HG03159 (cell line): ENCODE results near the gene FLNC.

Experiments used
- ATAC-seq: cut with Tn5 transposase; IDR thresholded peaks from one replicate; pipeline ENCODE4 v1.9.1; 2021; ENCODE audit warnings: mild to moderate bottlenecking, moderate library complexity; ENCODE audit not compliant: unreplicated experiment

FLNC gene

DNA sequence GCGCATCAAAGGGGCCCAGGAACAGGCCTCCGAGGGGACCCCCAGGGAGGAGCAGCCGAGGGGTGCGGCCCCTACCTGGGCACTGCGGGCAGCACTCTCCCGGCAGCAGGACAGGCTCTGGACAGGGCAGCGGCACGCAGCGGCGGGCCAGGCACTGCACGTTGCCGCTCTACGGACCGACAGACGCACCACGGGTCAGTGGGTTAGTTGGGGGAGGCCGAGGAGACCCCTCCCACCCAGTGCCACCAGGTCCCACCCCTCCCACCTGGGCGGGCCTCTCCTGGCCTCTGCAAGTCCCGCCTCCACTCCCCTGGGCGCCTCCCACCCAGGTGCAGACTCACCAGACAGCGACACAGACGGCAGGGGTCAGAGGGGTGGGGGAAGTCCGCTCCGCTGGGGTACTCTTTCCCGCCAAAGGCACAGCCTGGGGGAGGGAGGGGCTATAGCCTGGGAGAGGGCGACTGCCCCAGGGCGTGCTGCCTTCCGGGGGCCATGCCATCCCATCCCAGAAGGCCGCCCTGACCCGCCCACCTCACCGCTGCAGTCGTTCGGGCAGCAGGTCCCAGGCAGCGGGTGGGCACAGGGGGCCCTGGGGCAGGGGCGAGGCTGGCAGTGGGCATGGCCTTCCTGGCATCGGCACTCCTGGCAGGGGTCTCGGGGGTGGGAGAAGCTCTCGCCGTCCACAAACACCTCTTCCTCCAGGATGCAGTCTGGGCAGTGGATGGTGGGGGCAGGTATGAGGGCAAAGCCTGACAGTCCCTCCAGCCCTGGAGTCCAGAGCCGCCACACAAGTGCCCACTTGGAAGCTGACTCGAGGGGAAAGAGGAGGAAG, 61.1 kb downstream of the FLNC start:
- ATAC-seq, result no peak

DNA sequence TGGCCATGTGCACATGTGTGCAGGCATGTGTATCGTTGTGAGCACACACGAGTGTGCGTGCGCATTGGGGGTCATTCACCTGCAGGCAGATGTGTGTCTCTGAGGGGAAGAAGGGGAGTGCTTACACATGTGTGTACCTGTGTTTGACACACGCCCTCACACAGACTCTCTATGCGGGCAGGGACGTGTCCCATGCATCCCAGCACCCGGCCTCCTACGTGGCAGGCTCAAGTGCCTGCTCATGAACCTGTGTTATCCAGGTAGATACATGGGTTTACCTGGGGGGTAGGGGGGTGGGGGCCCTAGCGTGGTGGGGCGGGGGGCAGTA, 61.7 kb downstream of the FLNC start:
- no peak for ATAC-seq

DNA sequence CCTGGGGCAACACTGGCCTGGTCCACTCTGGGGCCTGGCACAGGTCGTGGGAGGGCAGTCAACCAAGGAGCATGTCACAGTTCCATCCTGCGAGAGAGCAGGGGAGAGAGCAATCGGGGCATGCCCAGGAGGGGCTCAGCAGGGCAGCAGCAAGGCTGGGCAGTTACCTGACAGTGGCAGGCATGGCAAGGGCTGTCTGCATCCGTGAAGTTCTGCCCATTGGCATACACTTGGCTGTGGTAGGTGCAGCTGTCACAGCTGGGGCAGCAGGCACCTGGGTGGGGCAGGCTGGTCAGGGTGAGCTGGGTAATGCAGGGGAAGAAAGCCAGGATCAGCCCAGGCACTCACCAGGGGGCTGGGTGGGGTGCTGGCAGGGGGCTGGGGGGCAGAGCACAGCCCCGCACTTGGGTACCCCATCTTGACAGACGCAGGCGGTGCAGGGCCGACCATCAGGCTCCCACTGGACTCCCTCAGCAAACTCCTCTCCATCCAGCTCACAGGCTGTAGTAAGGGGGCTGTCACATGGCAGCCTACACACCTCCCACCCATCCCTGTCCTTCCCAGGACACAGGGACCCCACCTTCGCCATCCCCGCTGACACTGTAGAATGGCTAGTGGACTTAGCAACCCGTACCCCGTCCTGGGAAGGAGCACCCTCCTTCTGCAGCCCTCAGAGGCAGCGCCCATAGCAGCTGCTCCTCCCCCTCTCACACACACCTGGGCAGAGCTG, 62.5 kb downstream of the FLNC start:
- no peak for ATAC-seq

DNA sequence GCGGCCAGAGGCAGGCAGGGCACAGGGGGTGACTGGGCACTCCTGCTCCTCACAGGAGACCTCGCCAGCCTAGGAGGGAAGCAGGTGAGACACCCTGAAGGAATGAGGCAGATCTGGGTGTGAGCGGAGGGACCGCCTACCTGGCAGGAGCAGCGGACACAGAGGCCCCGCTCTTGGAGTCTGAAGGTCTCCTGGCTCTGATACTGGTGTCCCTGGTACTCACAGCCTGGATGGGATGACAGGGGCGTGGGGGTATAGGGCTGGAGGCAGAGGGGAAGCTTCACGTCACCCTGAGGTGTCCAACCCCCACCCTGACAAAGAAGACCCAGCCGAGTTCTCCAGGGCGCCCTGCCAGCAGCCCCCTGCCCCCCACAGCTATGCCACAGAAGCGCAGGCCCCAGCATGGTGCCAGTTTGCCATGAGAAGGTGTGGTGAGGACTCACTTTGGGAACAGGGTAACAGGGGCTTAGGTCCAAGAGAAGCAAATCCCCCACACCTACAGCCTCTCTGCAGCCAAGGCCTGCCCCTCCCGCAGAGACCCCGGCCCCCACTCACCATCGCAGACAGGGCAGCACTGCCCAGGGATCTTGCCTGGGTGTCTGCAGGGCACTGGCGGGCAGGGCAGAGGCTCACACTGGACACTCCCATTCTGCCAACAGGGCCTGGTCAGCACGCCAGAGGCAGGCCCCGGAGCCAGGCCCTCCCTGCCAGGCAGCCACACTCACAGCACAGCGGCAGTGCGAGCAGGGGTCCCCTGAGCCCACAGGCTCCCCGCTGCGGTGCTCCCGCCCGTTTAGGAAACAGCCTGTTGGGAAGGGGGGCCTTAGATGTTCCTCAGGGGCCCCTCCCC, 63.3 kb downstream of the FLNC start:
- no peak for ATAC-seq

DNA sequence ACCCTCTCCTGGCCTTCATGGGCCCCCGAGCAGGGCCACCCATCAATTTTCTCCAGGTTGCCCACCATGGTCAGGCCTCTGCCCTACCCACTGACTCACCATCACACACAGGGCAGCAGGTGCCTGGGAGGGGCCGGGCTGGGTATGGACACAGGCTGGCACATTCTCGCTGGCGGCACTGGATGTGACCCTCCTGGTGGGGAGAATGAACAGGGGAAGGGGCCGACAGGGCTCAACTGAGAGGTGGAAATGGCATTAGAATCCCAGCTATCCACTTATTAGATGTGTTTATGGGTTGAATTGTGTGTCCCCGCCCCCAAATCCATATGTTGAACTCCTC, 63.9 kb downstream of the FLNC start:
- no peak for ATAC-seq

DNA sequence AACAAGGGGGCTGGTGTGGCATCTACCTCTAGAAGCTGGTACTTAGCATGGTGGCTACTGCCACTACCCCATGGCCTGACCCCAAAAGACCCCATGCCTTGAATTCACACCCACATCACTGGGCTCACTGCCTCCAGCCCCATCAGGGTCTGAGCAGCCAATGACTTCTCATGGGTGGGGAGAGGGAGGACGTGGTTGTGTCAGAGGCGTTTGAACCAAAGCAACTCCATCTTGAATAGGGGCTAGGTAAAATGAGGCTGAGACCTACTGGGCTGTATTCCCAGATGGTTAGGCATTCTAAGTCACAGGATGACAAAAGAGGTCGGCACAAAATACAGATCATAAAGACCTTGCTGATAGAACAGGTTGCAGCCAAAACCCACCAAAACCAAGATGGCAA, 65.1 kb downstream of the FLNC start:
- ATAC-seq, result no peak

DNA sequence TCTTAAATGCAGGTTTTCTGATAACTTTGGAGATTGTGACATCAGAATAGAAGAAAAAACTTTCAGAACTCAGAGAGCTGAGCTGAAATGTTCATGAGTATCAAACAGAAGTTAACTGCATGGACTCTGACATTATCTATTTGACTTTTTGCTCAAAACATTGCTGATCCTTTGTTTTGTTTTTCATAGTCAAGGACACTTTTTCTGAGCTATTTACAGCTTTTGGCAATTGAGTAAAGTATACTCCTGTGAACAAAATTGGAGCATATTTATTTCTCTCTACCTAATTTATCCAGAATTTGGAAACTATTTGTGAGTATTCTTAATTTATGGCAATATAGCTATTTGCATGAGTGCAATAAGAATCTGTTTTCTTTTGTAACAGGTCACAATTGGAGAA, 69.2 kb downstream of the FLNC start:
- no peak for ATAC-seq

DNA sequence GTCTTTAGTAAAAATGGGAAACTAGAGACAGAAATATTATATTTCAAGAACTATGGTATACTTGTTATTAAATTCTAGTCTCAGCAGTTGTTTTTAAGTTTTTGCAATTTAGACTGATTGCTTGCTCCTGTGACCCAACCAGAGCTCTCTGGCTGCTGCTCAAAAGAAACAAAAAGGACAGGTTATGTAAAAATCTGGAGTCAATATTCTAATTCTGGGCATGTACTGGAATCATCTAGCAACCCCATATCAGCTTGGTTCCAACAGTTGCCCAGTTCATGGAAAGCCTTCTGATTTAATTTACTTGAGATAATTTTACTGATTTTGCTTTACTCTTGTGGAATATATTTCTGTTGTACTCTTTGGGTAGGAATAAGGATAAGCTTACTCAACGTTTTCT, 70.0 kb downstream of the FLNC start:
- ATAC-seq, result no peak

DNA sequence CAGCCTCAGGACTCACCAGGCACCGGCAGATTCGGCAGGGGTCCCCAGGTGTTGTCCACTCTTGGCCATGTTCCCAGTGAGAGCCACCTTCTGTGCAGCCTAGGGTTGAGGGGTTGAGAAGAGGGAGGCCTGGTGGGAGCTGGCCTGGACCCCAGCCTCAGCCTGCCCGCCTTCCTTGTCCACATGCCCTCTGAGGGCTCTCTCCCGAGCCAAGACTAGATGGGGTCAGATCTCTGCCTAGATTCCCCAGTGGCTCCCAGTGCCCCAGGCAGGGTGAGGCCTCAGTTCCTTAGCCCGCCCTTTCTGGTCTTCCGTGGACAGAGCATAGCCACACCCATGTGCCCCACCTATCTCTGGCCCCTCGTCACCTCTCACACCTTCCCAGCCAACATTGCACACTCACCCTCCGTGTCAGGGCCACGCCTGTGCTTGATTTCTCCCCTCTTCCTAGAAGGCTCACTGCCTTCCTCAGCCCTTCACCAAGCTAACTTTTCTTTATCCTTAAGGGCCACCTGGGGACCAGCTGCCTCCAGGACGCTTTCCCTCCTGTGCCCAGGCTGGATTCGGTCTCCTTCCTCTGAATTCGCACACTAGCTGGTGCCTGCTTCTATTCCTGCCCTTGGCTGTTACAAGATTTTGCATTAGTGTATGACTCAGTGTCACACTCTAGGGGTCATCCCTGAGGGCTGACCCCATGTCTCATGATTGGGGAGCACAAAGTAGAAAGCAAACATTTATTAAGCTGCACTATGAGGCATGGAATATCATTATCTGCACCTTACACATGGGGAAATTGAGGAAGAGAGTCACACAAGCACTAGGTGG, 72.8 kb downstream of the FLNC start:
- no peak for ATAC-seq

DNA sequence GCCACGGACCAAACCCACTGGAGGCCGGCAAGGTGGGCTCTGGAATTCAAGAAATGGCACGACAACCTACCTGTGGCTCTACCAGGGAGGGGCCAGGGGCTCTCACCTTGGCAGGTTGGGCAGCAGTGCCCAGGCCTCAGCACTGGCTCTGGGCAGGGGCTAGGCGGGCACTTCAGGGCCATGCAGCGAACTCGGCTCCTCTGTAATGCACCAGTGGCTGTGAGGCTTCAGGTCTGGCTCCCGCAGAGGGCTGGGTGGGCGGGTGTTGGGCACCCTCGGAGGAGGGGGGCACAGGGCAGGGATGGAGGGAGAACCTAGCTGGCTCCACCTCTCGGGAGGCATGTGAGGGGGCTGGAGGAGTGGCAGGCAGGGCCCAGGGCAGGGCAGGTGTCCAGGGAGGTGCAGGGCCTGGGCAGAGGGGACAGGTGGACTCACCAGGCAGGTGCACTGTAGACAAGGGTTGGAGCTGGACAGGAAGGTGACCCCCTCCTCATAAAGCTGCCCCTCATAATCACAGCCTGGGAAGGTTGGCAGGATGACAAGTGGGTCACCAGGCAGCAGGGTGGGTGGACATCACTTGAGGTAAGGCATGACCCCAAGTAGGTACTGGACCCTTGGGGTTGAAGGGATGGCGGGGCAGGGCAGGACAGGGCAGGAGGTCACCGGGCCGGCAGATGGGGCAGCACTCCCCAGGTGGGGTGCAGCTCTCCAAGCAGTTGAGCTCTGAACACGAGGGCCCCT, 73.6 kb downstream of the FLNC start:
- no peak for ATAC-seq

DNA sequence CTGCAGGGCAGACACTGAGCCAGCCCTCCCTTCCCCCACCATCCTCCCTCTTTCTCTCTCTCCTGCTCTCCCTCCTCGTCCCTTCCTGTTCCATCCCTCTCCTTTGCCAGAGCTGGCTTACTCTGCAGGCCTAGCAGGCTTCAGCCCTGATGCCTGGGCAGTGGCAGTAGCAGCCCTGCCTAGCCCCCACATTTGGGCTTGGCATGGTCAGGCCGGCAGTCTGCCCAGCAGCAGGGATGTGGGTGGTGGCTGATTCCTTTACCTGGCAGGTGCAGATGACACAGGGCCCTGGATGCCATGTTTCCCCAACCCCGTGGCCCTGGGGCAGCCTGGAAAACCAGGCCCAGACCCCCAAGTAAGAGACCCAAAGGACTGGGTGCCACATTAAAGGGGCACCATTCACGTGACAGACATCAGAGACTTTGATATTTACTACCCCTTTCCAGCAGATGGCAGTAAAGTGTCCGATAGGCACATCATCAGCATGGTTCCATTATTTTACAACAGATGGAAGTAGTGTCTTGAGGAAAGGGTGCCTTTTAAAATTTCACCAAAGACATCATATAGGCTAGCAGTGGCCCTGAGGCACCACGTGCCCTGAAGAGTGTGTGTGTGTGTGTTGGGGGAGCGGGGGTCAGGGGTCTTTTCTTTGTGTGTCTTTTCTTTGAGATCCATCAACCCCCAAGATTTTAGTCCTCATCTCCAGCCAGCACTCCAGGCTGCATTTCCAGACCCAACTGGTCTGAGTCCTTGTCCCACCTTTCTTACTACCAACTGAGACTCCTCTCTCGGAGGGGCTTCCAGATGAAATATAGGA, 74.4 kb downstream of the FLNC start:
- no peak for ATAC-seq

DNA sequence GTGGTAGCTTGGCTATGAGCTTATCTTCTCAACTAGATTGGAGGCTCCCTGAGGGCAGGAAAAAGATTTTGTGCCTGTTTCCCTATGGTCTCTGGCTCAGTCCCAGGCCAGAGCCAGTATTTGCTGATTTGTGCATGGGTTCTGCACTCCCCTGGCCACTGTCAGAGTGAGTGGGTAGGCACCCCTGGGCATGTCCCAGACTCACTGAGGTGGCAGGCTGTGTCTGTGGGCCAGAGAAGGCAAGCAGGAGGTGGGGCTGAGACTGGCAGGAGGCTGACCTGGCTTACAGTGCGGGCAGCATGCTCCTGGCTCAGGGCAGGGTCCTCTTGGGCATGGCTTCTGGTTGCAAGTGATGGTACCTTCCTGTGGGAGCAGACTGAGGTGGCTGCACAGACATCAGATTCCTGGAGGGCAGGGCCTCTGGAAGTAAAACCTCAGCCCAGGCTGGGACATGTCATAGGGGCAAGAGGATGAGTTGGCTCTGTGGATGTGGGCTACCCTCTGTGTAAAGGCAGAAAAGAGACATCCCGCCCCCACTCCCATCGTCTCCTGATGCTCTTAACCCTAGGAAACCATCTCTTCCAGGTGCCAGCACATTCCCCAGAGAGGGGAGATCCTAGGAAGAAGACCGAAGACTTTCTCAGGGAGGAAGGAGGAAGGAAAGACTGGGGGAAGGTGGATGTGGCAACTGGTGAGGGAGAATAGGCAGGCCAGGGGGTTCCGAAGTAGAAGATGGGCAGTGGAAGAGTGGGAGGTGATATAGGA, 76.0 kb downstream of the FLNC start:
- no peak for ATAC-seq

DNA sequence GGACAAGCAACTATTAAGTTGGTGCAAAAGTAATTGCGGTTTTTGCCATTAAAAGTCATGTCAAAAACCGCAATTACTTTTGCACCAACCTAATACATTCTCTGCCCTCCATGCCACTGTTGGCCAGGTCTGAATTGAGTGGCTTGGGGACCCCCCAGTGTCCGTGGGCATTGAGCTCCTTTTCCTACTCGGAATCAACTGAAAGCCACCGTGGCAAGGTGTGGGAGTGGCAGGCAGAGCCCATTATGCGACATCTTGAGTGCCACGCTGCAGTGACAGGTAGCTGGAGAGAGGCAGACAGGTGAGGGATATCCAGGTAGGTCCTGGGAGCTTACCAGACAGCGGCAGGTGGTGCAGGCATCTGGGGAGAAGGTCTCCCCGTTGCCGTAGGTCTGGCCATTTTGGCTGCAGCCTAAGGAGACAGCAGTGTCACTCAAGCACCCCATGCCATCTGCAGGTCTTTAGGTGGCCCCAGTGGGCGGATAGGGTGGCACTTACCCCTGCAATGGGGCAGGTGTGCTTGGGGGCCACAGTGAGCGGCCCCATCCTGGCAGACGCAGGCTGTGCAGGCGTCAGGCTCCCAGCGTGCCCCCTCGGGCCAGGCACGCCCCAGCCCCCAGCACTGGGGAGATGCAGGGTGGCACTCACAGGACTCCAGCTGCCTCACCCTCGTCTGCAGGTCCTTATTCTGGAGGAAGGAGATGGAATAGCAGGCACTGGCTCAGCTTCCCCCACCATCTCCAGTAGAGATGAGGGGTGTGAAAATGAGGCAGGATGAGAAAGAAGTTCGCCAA, 76.8 kb downstream of the FLNC start:
- ATAC-seq, result no peak
